Suprapubic skin (tissue), 4 donors: ENCODE results near the gene GPD1L. TPM values are rescaled to one million over a fixed set of nuclear protein-coding genes. Genes with fewer than 3 reads are reported as not detected.

Source experiments
- DNase-seq, 2 donors: peaks; one replicate each; pipeline ENCODE4 v3.0.0-alpha.2; 2019; ENCODE audit warnings: low spot score in 2 of 2
- H3K27ac ChIP-seq: fragments of 200-600 bp; sonication (generic); one replicate; pipeline ENCODE4 v1.5.1; 2019
- H3K27me3 ChIP-seq: fragments of 200-600 bp; sonication (generic); one replicate; pipeline ENCODE4 v1.5.1; 2019
- H3K36me3 ChIP-seq: fragments of 200-600 bp; sonication (generic); one replicate; pipeline ENCODE4 v1.5.1; 2019
- H3K4me1 ChIP-seq: fragments of 200-600 bp; sonication (generic); one replicate; pipeline ENCODE4 v1.5.1; 2019
- H3K4me3 ChIP-seq: fragments of 200-600 bp; sonication (generic); one replicate; pipeline ENCODE4 v1.5.1; 2019; ENCODE audit warnings: mild to moderate bottlenecking
- H3K9me3 ChIP-seq: fragments of 200-600 bp; sonication (generic); one replicate; pipeline ENCODE4 v1.5.1; 2019
- CTCF ChIP-seq, 2 donors: fragments of 200-600 bp in 1 of 2; fragments of 450-650 bp in 1 of 2; sonication (generic) in 1 of 2; IDR thresholded peaks; one replicate each; pipeline ENCODE4 v1.5.1; 2016 to 2019; ENCODE audit warnings: antibody characterized with exemption in 2 of 2, mild to moderate bottlenecking in 1 of 2, moderate library complexity in 1 of 2
- EP300 ChIP-seq: sonication (generic); formaldehyde crosslinking; IDR thresholded peaks from one replicate; pipeline ENCODE4 v1.6.1; 2017; ENCODE audit warnings: antibody characterized with exemption
- POLR2A ChIP-seq, 2 donors: fragments of 450-650 bp; IDR thresholded peaks; one replicate each; pipeline ENCODE4 v1.6.1; 2017; ENCODE audit warnings: antibody characterized with exemption in 2 of 2, mild to moderate bottlenecking in 2 of 2, moderate library complexity in 2 of 2
- POLR2AphosphoS5 ChIP-seq, 3 donors: sonication (generic); formaldehyde crosslinking; IDR thresholded peaks; one replicate each; pipeline ENCODE4 v1.6.1; 2017; ENCODE audit warnings: antibody characterized with exemption in 3 of 3
- WGBS: methylation state at CpG from one replicate; pipeline ENCODE4 v1.1.5; 2018; 5-methylcytosine and 5-hydroxymethylcytosine counted together
- total RNA-seq, 4 donors: library from RNA; depleted of rRNA; stranded (reverse); fragments of >200 nt; gene quantifications; one replicate each; pipeline ENCODE4 v1.1.0, GENCODE V29; 2016

The GPD1L gene
- total RNA-seq, 4 donors from 2014 or later, result 21.4 to 79.9 (median 28.5) TPM

- Histone ChIP-seq H3K27me3 (no peaks in the 10 kb centered on the region), H3K4me3 (no peak overlapping the region), H3K4me1 (no peaks in the 10 kb centered on the region), H3K9me3 (no peaks in the 10 kb centered on the region), H3K36me3 (no peaks in the 10 kb centered on the region), H3K27ac (no peak overlapping the region)
- peak in 1 of 2 donors; percentile 6 for DNase-seq
- WGBS, result 72% methylated on average over 4 of the region's 4 CpGs
- TF ChIP-seq CTCF (IDR thresholded peaks at IDR 0.05) (no peak), POLR2A (IDR thresholded peaks at IDR 0.05) (no peak), POLR2AphosphoS5 (IDR thresholded peaks at IDR 0.05) (no peak)
Measured at GRCh38 chr3:32121137-32121536, 14.7 kb downstream of the GPD1L start.

- Histone ChIP-seq H3K4me1 (peaks cover 5% of the 10 kb centered on the region), H3K27me3 (no peaks in the 10 kb centered on the region), H3K27ac (no peak overlapping the region), H3K36me3 (no peaks in the 10 kb centered on the region), H3K9me3 (no peaks in the 10 kb centered on the region), H3K4me3 (no peak overlapping the region)
- 96% methylated on average over 5 of the region's 5 CpGs for WGBS
- peak in 1 of 2 donors; percentile 11 for DNase-seq
- TF ChIP-seq CTCF (IDR thresholded peaks at IDR 0.05) (no peak), POLR2AphosphoS5 (IDR thresholded peaks at IDR 0.05) (no peak), EP300 (no peak), POLR2A (IDR thresholded peaks at IDR 0.05) (no peak)
Measured at GRCh38 chr3:32123620-32124019, 17.2 kb downstream of the GPD1L start.

- Histone ChIP-seq H3K4me1 (peaks cover 5% of the 10 kb centered on the region), H3K36me3 (peaks cover under 1% of the 10 kb centered on the region), H3K4me3 (no peak overlapping the region), H3K27ac (no peak overlapping the region), H3K27me3 (no peaks in the 10 kb centered on the region), H3K9me3 (no peaks in the 10 kb centered on the region)
- DNase-seq, result no peak
- TF ChIP-seq POLR2A (IDR thresholded peaks at IDR 0.05), result no peak
- TF ChIP-seq EP300, result no peak
- no peak for TF ChIP-seq CTCF (IDR thresholded peaks at IDR 0.05)
- TF ChIP-seq POLR2AphosphoS5 (IDR thresholded peaks at IDR 0.05), result no peak
- WGBS, result 96% methylated on average over 2 of the region's 2 CpGs
Measured at GRCh38 chr3:32125012-32125411, 18.6 kb downstream of the GPD1L start.

GRCh38 chr3:32126305-32127015, 20.0 kb downstream of the GPD1L start:
- WGBS, result 75% methylated on average over 4 of the region's 4 CpGs
- no peak for DNase-seq
- Histone ChIP-seq H3K27me3 (no peaks in the 10 kb centered on the region), H3K27ac (no peak overlapping the region), H3K4me3 (no peak overlapping the region), H3K4me1 (peaks cover 5% of the 10 kb centered on the region), H3K36me3 (peaks cover 8% of the 10 kb centered on the region), H3K9me3 (no peaks in the 10 kb centered on the region)
- TF ChIP-seq CTCF (IDR thresholded peaks at IDR 0.05) (no peak), POLR2AphosphoS5 (IDR thresholded peaks at IDR 0.05) (no peak), POLR2A (IDR thresholded peaks at IDR 0.05) (no peak), EP300 (no peak)

GRCh38 chr3:32127219-32127826, 20.9 kb downstream of the GPD1L start:
- TF ChIP-seq CTCF (IDR thresholded peaks at IDR 0.05) (no peak), EP300 (no peak), POLR2A (IDR thresholded peaks at IDR 0.05) (no peak), POLR2AphosphoS5 (IDR thresholded peaks at IDR 0.05) (no peak)
- DNase-seq, result no peak
- no peaks in the 10 kb centered on the region for H3K9me3 ChIP-seq
- peaks cover 5% of the 10 kb centered on the region for H3K4me1 ChIP-seq
- WGBS, result 93% methylated on average over 10 of the region's 10 CpGs
- H3K27ac ChIP-seq, result no peak overlapping the region
- H3K27me3 ChIP-seq, result no peaks in the 10 kb centered on the region
- H3K4me3 ChIP-seq, result no peak overlapping the region
- peaks cover 8% of the 10 kb centered on the region for H3K36me3 ChIP-seq
